ENCODE data around the gene TYW3.
"Not testable (repeated sequence)": the region's sequence is repeated elsewhere in the genome, so short reads cannot be mapped to it uniquely, and the experiment has no call there.

The TYW3 gene

GRCh38 chr1:74731399-74732052 is 1.4 kb upstream of the TYW3 start:
- no peak for DNase-seq (ENCODE audit: low read depth in 2 of 2)

DNA sequence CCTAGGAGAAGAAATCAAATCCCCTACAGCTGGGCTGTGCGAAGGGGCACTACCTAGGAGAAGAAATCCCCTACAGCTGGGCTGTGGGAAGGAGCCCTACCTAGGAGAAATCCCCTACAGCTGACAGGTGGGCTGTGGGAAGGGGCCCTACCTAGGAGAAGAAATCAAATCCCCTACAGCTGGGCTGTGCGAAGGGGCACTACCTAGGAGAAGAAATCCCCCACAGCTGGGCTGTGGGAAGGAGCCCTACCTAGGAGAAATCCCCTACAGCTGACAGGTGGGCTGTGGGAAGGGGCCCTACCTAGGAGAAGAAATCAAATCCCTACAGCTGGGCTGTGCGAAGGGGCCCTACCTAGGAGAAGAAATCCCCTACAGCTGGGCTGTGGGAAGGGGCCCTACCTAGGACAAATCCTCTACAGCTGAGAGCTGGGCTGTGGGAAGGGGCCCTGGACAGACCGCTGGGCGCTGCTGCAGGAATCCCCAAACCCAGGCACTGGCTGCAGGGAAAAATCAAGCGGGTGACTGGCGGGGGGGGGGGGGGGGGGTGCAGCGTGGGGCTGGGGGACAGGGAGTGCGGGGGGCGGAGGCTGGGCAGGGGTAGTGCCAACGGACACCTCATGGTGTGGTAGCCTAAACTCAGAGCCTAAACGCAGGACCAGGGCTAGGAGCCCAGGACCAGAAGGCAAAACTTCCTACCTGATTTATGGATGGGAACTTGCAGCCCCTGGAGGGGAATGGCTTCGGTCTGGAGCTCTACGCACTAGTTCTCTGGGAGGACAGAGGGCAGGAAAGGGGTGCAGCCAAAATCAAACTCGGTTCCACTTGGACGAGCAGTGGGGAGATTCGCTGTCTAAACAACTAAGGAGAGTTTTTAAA is 643 bp upstream of the TYW3 start:
- not testable (repeated sequence) for DNase-seq (ENCODE audit: low read depth in 2 of 2)

DNA sequence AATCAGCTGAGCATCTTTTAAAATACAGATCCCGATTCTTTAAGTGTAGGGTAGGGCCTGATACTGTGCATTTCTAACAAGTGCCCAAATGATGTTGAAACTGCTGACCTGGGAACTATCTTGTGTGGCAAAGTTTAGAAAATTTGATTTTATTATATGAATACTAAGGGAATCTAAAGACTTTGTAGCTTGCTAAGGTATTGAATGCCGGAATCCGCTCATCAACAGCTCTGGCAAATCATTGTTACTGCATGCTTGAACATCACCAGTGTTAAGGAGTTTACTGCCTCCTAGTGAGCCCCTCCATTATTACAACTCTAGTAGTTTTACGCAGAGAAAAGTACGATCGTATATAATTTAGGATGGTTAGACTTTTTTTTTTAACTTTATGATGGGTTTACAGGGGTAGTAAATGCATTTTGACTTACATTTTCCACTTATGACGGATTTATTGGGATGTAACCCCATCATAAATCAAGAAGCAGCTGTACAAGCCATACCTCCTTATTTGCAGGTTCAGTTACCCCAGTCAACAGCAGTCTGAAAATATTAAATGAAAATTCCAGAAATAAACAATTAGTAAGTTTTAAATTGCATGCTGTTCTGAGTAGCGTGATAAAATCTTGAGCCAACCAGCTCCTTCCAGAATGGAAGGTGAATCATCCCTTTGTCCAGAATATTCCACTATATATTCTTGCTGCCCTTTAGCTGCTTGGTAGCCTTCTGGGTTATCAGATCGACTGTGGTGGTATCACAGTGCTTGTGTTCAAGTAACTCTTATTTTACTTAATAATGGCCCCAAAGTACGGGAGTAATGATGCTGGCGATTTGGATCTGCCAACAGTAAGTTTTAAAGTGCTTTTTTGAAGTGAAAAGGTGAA is 892 bp downstream of the TYW3 start:
- DNase-seq (ENCODE audit: low read depth in 2 of 2) = no peak

GRCh38 chr1:74737333-74737732 is 4.4 kb downstream of the TYW3 start:
- DNase-seq (ENCODE audit: low read depth in 2 of 2) = no peak

DNA sequence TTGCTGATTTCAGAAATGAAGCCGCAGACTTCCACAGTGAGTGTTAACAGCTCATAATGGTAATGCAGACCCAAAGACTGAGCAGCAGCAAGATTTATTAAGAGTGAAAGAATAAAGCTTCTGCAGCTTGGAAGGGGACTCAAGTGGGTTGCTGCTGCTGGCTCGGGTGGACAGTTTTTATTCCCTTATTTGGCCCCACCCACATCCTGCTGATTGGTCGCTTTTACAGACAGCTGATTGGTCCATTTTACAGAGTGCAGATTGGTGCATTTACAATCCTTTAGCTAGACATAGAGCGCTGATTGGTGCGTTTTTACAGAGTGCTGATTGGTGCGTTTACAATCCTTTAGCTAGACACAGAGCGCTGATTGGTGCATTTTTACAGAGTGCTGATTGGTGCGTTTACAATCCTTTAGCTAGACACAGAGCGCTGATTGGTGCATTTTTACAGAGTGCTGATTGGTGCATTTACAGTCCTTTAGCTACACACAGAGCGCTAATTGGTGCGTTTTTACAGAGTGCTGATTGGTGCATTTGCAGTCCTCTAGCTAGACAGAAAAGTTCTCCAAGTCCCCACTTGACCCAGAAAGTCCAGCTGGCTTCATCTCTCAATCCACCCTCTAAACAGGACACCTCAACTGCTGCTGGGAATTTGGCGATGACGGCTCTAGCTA is 7.5 kb downstream of the TYW3 start:
- not testable (repeated sequence) for DNase-seq (ENCODE audit: low read depth in 2 of 2)

- not testable (repeated sequence) for DNase-seq (ENCODE audit: low read depth in 2 of 2)
Measured at GRCh38 chr1:74745247-74745646, 12.3 kb downstream of the TYW3 start.

DNA sequence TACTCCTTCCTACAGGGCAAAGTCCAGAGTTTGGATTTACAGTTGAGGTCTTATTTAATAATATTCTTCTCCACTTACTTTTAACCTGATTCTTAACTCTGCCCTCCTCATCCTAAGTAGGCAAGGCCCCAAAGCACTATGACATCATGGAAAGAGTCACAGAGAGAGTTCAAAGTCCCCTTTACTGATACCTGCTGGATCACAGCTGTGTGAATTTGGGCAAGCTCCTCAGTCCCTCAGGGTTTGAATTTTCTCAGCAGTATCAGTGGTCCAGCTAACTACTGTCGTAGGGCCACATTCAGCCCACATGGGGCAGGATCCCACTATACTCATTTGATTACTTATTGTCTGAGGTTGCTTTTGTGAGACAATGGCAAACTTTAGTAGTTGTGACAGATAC is 16.0 kb downstream of the TYW3 start:
- DNase-seq (ENCODE audit: low read depth in 2 of 2) = no peak

- DNase-seq (ENCODE audit: low read depth in 2 of 2) = no peak
Measured at GRCh38 chr1:74753104-74753503, 20.2 kb downstream of the TYW3 start.

GRCh38 chr1:74755475-74755874 is 22.5 kb downstream of the TYW3 start:
- no peak for DNase-seq (ENCODE audit: low read depth in 2 of 2)

- not testable (repeated sequence) for DNase-seq (ENCODE audit: low read depth in 2 of 2)
Measured at GRCh38 chr1:74756650-74757049, 23.7 kb downstream of the TYW3 start.

- DNase-seq (ENCODE audit: low read depth in 2 of 2) = no peak
Measured at GRCh38 chr1:74763807-74764206, 30.9 kb downstream of the TYW3 start.

DNA sequence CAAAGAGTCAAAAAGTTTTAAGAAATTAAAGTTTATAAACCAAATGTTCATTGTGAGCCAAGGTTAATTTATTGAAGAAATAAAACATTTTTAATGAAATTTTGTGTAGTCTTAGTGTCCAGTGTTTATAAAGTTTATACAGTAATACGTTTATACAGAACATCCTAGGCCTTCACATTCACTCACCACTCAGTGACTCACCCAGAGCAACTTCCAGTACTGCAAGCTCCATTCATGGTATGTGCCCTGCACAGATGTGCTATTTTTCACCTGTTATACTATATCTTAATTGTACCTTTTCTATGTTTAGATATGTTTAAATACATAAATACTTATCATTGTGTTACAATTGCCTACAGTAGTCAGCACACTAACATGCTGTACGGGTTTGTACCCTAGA is 33.6 kb downstream of the TYW3 start:
- DNase-seq (ENCODE audit: low read depth in 2 of 2) = no peak

DNA sequence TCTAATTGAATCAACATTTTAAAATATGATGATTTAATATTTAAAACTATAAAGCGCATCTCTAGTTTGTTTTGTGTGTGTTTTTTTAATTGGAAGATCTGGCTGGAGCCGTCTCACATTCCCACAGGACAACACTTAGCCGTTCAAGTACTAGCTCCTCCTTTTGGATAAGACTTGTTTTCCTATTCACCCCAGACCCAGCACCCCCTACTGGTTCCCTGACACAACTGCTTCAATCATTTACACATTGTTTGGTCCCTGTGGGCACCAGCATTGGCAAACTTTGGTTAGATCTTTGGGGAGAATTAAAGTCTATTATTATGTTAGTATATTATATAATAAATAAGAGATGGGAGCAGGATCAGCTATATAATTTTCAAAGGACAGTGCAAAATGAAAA is 34.5 kb downstream of the TYW3 start:
- no peak for DNase-seq (ENCODE audit: low read depth in 2 of 2)

DNA sequence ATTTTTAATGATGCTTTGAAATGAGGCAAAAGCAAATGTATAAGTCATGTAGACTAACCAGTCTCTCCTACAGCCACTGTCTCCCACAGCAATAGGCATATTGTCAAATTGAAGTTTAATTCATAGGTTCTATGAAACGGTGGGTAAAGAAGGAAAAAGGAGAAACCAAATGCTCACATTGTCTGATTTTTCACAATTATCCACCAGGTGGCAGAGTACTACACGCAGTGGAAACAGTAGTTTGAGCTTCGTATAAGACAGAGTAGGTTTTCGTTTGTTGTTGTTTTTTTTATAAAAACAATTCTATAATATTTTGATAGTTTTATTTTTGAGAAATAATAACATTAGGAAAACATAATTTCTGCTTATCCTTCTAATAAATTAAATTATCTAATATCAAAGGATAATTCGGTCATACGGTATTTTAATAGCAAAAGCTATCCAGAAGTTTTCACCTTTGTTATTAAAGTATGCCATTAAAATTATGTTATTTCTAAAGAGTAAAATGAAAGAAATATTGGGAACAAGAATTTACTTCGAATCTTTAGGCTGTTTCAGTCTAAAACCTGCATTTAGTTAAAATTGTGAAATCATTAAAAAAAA is 39.1 kb downstream of the TYW3 start:
- DNase-seq (ENCODE audit: low read depth in 2 of 2) = no peak

DNA sequence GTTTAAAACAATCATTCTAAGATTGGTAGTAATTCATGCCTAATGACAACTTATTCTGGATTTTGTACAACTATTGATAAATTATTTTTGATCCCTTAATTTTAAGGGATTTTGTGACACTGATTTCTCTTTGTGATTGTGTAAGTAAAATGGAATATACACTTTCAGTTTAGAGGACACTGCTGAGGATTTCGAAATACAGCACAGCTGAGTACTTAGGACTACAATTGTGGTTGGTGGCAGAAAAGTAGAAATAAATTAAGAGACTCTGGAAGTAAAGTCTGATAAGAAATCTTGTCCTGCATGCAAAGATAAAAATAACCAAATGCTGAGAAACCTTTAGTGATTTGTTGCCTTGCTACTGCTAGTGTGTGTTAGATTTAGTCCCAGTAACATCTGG is 40.0 kb downstream of the TYW3 start:
- no peak for DNase-seq (ENCODE audit: low read depth in 2 of 2)

GRCh38 chr1:74773582-74773981 is 40.6 kb downstream of the TYW3 start:
- no peak for DNase-seq (ENCODE audit: low read depth in 2 of 2)

DNA sequence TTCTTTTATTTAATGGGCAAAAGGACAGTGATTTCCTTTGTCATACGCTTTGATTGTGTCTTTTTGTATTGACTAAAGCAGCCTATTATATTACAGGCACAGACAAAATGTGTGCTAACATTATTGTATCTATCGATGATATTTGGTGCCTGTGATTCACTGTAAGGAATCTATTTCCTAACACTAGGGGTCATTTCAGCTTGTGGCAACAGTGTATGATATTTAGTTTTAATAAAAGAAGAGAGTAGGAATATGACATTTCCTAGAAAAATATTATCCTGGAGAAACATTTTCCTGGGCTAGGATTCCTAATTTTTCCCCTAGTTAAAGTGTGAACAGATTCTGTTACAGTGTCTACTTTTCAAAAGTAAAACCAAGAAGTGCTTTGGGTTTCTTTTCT is 42.8 kb downstream of the TYW3 start:
- DNase-seq (ENCODE audit: low read depth in 2 of 2) = no peak

DNA sequence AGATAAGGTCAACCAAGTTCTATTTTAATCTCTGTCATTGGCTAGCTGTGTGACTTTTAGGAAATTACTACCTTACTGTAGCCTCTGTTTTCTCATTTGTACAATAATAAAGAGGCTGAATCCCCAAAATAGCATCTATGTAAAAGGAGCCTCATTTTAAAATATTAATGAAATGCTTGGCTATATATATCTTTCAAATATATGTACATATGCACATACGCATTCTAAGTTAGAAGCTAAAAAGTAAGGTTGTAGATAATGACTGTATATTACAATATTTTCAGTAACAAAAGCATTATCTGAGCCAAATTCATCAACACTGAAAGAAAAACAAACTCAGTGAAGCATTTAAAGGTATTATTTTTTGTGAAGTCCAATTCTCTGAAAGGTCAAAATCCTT is 44.6 kb downstream of the TYW3 start:
- DNase-seq (ENCODE audit: low read depth in 2 of 2) = no peak

DNA sequence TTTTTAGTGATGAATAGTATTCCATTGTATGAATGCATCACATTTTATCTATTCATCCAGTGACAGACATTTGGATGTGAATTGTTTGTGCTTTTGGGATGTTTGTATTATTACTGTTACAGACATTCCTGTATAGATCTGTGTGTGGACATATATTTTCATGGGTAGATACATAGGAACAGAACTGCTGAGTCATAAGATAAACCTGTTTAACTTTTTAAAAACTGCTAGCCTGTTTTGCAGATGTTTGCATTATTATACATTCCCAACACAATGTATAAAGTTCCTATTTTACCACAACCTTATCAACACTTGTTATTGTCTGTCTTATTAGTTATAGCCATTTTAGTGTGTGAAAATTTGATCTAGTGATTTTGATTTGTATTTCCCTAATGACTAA is 46.8 kb downstream of the TYW3 start:
- DNase-seq (ENCODE audit: low read depth in 2 of 2) = no peak

DNA sequence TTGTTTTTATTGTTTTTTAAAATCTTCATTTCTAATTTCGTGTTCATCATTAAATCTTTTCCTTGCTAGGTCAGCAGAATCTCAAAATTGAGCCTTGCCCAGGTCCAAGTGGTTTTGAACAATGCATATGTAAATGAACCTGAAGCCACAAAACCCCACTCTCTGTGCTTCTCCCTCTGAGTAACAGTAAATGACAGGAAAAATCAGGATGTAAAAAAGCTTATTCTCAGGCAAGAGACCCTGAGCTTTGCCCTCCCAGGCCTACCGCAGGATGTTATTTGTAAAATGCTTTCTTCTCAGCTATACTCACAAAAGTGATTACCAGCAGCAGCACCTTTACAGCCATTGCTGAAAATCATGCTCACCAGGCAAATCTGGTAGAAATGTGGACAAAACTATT is 47.6 kb downstream of the TYW3 start:
- DNase-seq (ENCODE audit: low read depth in 2 of 2) = no peak

DNA sequence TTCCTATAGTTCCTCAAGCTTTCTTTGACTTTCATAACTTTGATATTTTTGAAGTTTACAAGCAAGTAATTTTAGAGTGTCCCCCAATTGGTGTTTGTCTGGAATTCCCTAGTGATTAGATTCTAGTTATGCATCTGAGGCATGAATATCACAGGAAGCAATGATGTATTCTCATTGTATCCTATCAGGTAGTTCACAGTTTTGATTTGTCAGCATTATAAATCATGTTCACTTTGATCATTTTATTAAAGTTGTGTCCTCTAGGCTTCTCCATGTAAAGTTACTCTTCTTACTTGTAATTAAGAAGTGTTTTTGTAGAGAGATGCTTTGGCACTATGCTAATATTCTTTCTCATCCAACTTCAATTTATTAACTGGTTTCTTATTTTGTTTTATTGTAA is 53.0 kb downstream of the TYW3 start:
- no peak for DNase-seq (ENCODE audit: low read depth in 2 of 2)
